SU-DHL-6 (cell line): ENCODE results near the gene ERBB4.
"Not testable (repeated sequence)": the region's sequence is repeated elsewhere in the genome, so short reads cannot be mapped to it uniquely, and the experiment has no call there.

Source experiments
- CTCF ChIP-seq: fragments of 200-600 bp; sonication (generic); IDR thresholded peaks from one replicate; pipeline ENCODE4 v1.5.1; 2017; ENCODE audit warnings: antibody characterized with exemption, mild to moderate bottlenecking, low read length, moderate library complexity; ENCODE audit not compliant: insufficient read depth, poor library complexity, severe bottlenecking
- EZH2phosphoT487 ChIP-seq: fragments of 200-600 bp; sonication (generic), shearing (Covaris generic); conservative IDR thresholded peaks from 2 replicates; pipeline ENCODE4 v1.6.1; 2018; ENCODE audit warnings: mild to moderate bottlenecking, antibody characterized with exemption, low read length, moderate library complexity, mixed read lengths

- TF ChIP-seq CTCF, EZH2phosphoT487: not testable (repeated sequence)
These were observed 71.1 kb downstream of the ERBB4 start for GRCh38 chr2:212467551-212467950.
